PFSK-1 (cell line): Measurements from ENCODE around the gene KRT8.

Experiments
- FOXP2 ChIP-seq: optimal IDR thresholded peaks from 2 replicates; pipeline ENCODE3; 2011; ENCODE audit warnings: borderline replicate concordance, control low read depth, inconsistent platforms; ENCODE audit not compliant: insufficient read depth; ENCODE audit errors: extremely low read length, extremely low read depth
- POLR2AphosphoS5 ChIP-seq: IDR thresholded peaks from 2 replicates; pipeline ENCODE4 v1.6.1; 2012; ENCODE audit warnings: low read depth, mild to moderate bottlenecking, control low read depth, low read length, moderate library complexity
- SIN3A ChIP-seq: IDR thresholded peaks from 2 replicates; pipeline ENCODE4 v1.6.1; 2012; ENCODE audit warnings: mild to moderate bottlenecking, low read length, moderate library complexity, borderline replicate concordance; ENCODE audit not compliant: insufficient read depth
- TAF1 ChIP-seq: IDR thresholded peaks from 2 replicates; pipeline ENCODE4 v1.6.1; 2012; ENCODE audit warnings: low read length, control low read depth, borderline replicate concordance; ENCODE audit not compliant: insufficient read depth
- TF ChIP-seq, protein P1 (sequence below), 2 experiments: IDR thresholded peaks; 2 replicates each; pipeline versions ENCODE4 v1.6.1 to v1.8.0; 2011 to 2012; ENCODE audit warnings: low read depth in 2 of 2, low read length in 2 of 2, control low read depth in 1 of 2, inconsistent platforms in 1 of 2, mild to moderate bottlenecking in 1 of 2, moderate library complexity in 1 of 2; ENCODE audit not compliant: insufficient read depth in 1 of 2

GRCh38 chr12:52860102-52860823, 44.6 kb downstream of the KRT8 start:
- TF ChIP-seq POLR2AphosphoS5 (no peak), TAF1 (no peak), FOXP2 (no peak), SIN3A (no peak)
- TF ChIP-seq, protein P1, sequence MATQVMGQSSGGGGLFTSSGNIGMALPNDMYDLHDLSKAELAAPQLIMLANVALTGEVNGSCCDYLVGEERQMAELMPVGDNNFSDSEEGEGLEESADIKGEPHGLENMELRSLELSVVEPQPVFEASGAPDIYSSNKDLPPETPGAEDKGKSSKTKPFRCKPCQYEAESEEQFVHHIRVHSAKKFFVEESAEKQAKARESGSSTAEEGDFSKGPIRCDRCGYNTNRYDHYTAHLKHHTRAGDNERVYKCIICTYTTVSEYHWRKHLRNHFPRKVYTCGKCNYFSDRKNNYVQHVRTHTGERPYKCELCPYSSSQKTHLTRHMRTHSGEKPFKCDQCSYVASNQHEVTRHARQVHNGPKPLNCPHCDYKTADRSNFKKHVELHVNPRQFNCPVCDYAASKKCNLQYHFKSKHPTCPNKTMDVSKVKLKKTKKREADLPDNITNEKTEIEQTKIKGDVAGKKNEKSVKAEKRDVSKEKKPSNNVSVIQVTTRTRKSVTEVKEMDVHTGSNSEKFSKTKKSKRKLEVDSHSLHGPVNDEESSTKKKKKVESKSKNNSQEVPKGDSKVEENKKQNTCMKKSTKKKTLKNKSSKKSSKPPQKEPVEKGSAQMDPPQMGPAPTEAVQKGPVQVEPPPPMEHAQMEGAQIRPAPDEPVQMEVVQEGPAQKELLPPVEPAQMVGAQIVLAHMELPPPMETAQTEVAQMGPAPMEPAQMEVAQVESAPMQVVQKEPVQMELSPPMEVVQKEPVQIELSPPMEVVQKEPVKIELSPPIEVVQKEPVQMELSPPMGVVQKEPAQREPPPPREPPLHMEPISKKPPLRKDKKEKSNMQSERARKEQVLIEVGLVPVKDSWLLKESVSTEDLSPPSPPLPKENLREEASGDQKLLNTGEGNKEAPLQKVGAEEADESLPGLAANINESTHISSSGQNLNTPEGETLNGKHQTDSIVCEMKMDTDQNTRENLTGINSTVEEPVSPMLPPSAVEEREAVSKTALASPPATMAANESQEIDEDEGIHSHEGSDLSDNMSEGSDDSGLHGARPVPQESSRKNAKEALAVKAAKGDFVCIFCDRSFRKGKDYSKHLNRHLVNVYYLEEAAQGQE (IDR thresholded peaks at IDR 0.05; ENCODE audit: insufficient read depth in 1 of 2, low read depth in 2 of 2, low read length in 2 of 2), result no peak
